ENCODE measurements around the gene GVQW3. TPM values are rescaled to one million over a fixed set of nuclear protein-coding genes. Genes with fewer than 3 reads are reported as not detected.

GVQW3 gene
- total and polyA plus RNA-seq, 2 donors (not counting 1 experiment from before 2014, with no cell fraction given) = 3.5 to 8.2 TPM

- ChIA-PET CTCF (no interaction called here), POLR2A (no interaction called here)
- Mint-ChIP-seq H3K27me3 (no peaks in the 10 kb centered on the region), H3K9me3 (ENCODE audit: insufficient read depth) (no peaks in the 10 kb centered on the region), H3K27ac (no peak overlapping the region), H3K4me1 (peaks cover 8% of the 10 kb centered on the region), H3K4me3 (no peak overlapping the region)
- Histone ChIP-seq H3K27ac (ENCODE audit: low read length in 2 of 2) (no peak overlapping the region), H3K9me3 (ENCODE audit: control extremely low read depth in 1 of 3, control insufficient read depth in 2 of 3, insufficient read depth in 1 of 3, low read length in 2 of 3) (no peaks in the 10 kb centered on the region), H3K36me3 (replicated peaks in 1 of 2; ENCODE audit: control extremely low read depth in 1 of 2, control insufficient read depth in 1 of 2, extremely low read depth in 1 of 2, insufficient read depth in 2 of 2, low read length in 1 of 2) (no peaks in the 10 kb centered on the region), H4K20me1 (ENCODE audit: control insufficient read depth, insufficient read depth, low read length, poor library complexity, severe bottlenecking) (no peaks in the 10 kb centered on the region), H3K4me1 (ENCODE audit: control insufficient read depth in 2 of 2, insufficient read depth in 2 of 2, low read length in 2 of 2) (no peaks in the 10 kb centered on the region), H3K9ac (ENCODE audit: low read length) (no peak overlapping the region), H3K27me3 (replicated peaks in 1 of 4; ENCODE audit: control extremely low read depth in 1 of 4, control insufficient read depth in 3 of 4, insufficient read depth in 4 of 4, low read length in 3 of 4) (no peaks in the 10 kb centered on the region), H3K4me3 (ENCODE audit: control extremely low read depth in 1 of 5, extremely low read depth in 1 of 5, insufficient read depth in 1 of 5, low read depth in 2 of 5, low read length in 4 of 5) (no peak overlapping the region), H3K4me2 (replicated peaks; ENCODE audit: low read depth, low read length, poor library complexity, severe bottlenecking) (no peak overlapping the region), H3K79me2 (ENCODE audit: control insufficient read depth, insufficient read depth, low read length) (peaks cover 5% of the 10 kb centered on the region), H2AFZ (ENCODE audit: insufficient read depth, low read depth, low read length, poor library complexity, severe bottlenecking) (no peak overlapping the region)
- intact Hi-C loops (cut with micrococcal nuclease) = no loop called here
- WGBS (ENCODE audit: insufficient coverage) = 34% methylated on average over 6 of the region's 6 CpGs
- no peak for DNase-seq
- no peak for TF ChIP-seq CTCF (IDR thresholded peaks at IDR 0.05)
- no peak for TF ChIP-seq EZH2 (IDR thresholded peaks at IDR 0.05; ENCODE audit: borderline replicate concordance, insufficient read depth, low read depth, low read length, poor library complexity, severe bottlenecking)
- ATAC-seq (ENCODE audit: low read depth) = no peak
Observed at GRCh38 chr11:76391021-76391420, 9.9 kb downstream of the GVQW3 start.

- H3K9me3 Mint-ChIP-seq (ENCODE audit: insufficient read depth) = no peaks in the 10 kb centered on the region
- H3K36me3 ChIP-seq (replicated peaks in 1 of 2; ENCODE audit: control extremely low read depth in 1 of 2, control insufficient read depth in 1 of 2, extremely low read depth in 1 of 2, insufficient read depth in 2 of 2, low read length in 1 of 2) = no peaks in the 10 kb centered on the region
- H3K9ac ChIP-seq (ENCODE audit: low read length) = no peak overlapping the region
- 100% methylated on average over 4 of the region's 7 CpGs for WGBS (ENCODE audit: insufficient coverage)
- no peaks in the 10 kb centered on the region for H3K79me2 ChIP-seq (ENCODE audit: control insufficient read depth, insufficient read depth, low read length)
- H3K4me3 ChIP-seq (ENCODE audit: control extremely low read depth in 1 of 5, extremely low read depth in 1 of 5, insufficient read depth in 1 of 5, low read depth in 2 of 5, low read length in 4 of 5) = no peak overlapping the region
- POLR2A ChIA-PET = no interaction called here
- no peaks in the 10 kb centered on the region for H3K4me1 ChIP-seq (ENCODE audit: control insufficient read depth in 2 of 2, insufficient read depth in 2 of 2, low read length in 2 of 2)
- no peak for ATAC-seq (ENCODE audit: low read depth)
- H3K9me3 ChIP-seq (ENCODE audit: control extremely low read depth in 1 of 3, control insufficient read depth in 2 of 3, insufficient read depth in 1 of 3, low read length in 2 of 3) = no peaks in the 10 kb centered on the region
- no peak overlapping the region for H3K27ac ChIP-seq (ENCODE audit: low read length in 2 of 2)
- no peak overlapping the region for H3K4me3 Mint-ChIP-seq
- no peak for DNase-seq
- CTCF ChIA-PET = no interaction called here
- peaks cover 8% of the 10 kb centered on the region for H3K4me1 Mint-ChIP-seq
- no peaks in the 10 kb centered on the region for H3K27me3 Mint-ChIP-seq
- H4K20me1 ChIP-seq (ENCODE audit: control insufficient read depth, insufficient read depth, low read length, poor library complexity, severe bottlenecking) = no peaks in the 10 kb centered on the region
- intact Hi-C loops (cut with micrococcal nuclease) = no loop called here
- no peak overlapping the region for H3K27ac Mint-ChIP-seq
- TF ChIP-seq CTCF (IDR thresholded peaks at IDR 0.05) (no peak), EZH2 (IDR thresholded peaks at IDR 0.05; ENCODE audit: borderline replicate concordance, insufficient read depth, low read depth, low read length, poor library complexity, severe bottlenecking) (no peak)
- no peak overlapping the region for H2AFZ ChIP-seq (ENCODE audit: insufficient read depth, low read depth, low read length, poor library complexity, severe bottlenecking)
- no peak overlapping the region for H3K4me2 ChIP-seq (replicated peaks; ENCODE audit: low read depth, low read length, poor library complexity, severe bottlenecking)
- H3K27me3 ChIP-seq (replicated peaks in 1 of 4; ENCODE audit: control extremely low read depth in 1 of 4, control insufficient read depth in 3 of 4, insufficient read depth in 4 of 4, low read length in 3 of 4) = no peaks in the 10 kb centered on the region
Observed at GRCh38 chr11:76391811-76392475, 10.8 kb downstream of the GVQW3 start.

Data from B cell (primary cell).